GM18519 (cell line): ENCODE measurements around the gene STIMATE.

Experiments
- ATAC-seq: cut with Tn5 transposase; IDR thresholded peaks from one replicate; pipeline ENCODE4 v1.9.1; 2021; ENCODE audit warnings: mild to moderate bottlenecking, moderate library complexity; ENCODE audit not compliant: unreplicated experiment, low FRiP score

The STIMATE gene

DNA sequence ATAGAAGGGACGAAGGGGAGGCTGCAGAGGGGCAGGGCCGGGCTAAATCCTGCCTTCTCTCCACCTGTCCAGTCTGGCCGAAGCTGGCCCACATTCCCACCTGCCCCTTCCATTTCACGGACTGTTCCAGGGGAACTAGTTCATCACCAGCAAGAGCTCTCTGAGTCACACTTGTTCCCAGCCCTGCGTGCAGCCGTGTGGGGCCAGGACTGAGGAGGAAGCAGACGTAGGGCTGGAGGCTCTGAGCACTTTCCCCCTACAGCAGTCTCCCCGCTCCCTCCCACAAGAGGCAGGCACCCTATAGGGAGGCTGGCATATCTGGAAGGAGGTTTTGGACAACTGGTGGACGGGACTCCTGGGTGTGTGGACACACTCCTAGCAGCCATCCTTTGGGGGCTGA, 69.9 kb downstream of the STIMATE start:
- ATAC-seq: no peak

DNA sequence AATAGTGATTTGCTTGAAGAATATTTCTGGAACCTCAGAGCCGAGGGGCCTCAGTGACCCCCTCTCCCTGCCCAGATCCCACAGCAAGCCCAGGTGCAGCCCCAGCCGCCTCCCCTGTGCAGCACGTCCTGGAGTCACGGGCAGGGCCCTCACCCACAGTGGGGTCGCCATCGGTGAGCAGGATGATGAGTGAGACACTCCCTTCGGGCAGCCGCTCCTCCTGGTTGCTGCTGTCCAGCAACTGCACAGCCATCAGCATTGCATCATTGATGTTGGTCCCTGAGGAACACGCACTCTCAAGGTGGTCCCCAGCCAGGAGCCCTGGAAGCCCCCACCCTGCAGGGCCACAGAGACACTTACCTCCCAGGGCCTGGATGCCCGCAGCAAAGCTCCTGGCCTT, 73.3 kb downstream of the STIMATE start:
- ATAC-seq: no peak

DNA sequence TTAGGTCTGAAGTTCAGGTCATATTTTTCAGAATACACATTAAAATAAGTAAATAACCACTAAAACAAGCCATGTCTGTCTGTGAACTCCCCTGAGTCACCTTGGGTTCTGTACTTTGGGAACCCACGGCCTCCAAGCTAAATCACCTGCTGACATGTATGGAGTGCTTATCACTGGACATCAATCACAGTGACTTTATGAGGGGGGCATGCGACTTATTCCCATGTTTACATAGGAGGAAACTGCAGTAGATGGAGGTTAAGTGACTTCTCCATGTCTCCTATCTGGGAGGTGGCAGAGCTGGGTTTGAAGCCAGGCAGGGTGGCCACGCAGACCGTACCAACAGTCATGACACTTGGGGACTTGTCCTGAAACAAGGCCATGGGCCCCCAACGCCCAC, 75.0 kb downstream of the STIMATE start:
- ATAC-seq: no peak

DNA sequence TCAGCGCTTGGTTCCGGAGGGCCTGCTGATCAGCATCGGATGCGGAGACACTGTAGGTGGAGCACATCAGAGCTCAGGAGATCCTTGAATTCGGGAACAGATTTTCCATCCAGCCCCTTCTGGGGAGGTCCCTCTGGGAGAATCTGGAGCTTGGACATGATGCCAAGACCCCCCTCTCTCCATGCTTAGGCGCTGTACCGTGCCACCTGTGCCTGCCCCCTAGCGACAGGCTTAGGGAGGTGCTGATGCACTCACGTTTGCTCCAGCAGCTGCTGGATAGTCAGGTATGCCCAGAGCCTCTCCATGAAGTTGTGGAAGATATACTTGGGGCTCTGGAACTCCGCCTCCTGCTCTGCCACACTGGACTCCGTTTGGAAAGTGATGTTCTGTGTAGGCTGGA, 76.6 kb downstream of the STIMATE start:
- no peak for ATAC-seq

DNA sequence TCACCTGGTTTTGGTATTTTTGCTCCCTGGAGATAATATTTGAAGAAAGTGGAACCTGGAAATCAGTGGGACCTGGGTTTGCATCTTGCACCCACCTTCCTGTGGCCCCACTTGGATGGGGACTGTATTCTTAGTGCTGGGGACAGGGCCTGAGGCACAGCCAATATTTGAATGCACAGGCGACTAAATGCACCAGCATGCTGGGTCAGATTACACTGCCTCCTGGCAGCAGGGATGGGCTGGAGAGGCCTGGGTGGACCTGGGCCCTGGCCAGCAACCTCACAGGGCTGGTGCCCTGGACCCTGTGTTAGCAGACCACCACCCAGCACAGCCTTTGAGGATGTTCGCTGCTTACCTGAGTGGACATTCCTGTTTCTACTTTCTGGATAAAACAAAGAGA, 77.4 kb downstream of the STIMATE start:
- ATAC-seq: no peak

DNA sequence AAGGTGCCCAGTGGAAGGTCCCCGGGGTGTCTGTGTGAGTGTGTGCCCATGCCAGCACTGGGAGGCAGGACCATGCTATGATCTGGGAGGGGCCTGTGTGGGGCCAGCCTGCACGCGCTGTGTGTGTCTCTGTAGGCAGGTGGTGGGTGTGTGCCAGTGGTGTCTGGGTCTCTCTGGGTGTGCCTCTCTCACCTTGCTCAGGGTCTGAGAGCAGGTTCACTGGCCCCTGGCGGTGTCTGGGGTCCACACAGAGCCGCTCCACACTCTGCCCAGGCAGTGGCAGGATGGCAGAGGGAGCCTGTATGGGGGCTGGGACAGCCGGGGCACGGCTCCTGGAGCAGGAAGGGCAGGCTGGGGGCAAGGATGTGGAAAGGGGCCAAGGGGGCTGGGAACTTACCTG, 79.5 kb downstream of the STIMATE start:
- no peak for ATAC-seq

DNA sequence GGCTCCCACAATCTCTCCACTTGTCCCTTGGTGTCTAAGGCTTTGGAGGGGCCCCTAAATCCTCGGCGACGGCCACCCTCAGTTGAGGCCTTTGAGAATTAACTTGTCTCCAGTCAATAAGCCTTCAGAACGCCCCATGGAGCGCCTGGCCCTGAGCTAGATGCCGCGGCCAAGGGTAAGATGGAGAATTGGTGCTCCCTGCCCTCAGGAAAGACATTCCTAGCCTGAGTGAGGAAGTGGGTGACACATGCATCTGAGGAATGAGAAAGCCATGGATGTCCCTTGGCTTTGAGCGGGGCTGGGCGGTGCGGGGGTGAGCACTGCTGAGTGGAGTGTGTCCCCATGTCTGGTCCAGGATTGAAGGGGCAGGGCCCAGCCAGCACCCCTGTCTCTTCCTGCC, 80.1 kb downstream of the STIMATE start:
- no peak for ATAC-seq

DNA sequence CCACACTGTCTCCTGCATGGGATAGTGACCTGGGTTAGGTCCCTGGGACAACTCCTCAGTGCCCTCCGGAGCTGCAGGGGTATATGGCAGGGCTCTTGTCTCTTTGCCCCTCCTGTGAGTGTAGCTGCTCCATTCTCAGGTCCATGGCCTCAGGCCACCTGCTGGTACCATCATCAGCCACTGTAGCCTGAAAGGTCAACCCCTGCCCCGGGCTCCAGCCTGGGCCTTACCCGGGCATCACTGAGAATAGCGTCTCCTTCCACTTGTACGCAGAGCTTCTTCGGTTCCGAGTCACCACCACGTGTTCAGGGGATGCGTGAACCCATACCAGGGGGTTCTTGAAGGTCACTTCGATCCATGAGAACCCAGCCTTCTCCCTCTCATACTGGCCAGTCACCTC, 80.7 kb downstream of the STIMATE start:
- ATAC-seq: no peak

DNA sequence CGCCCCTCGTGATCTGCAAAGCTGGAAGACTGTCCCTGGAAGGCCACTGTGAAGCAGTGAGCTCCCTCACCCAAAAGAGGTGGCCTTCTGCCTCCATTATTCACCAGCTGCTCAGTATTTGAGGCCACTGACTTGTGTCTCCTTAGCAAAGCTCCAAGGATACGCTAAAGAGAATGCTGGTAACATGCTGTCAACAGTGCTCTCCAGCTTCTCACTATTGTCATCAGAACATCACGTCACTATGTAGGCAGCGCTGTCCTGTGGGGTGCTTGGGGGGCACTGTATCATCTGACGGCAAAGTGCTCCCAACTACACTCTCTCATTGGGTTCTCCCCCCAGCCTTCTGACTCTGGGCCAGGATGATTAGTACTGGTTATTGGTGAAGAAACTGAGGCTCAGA, 81.1 kb downstream of the STIMATE start:
- no peak for ATAC-seq

DNA sequence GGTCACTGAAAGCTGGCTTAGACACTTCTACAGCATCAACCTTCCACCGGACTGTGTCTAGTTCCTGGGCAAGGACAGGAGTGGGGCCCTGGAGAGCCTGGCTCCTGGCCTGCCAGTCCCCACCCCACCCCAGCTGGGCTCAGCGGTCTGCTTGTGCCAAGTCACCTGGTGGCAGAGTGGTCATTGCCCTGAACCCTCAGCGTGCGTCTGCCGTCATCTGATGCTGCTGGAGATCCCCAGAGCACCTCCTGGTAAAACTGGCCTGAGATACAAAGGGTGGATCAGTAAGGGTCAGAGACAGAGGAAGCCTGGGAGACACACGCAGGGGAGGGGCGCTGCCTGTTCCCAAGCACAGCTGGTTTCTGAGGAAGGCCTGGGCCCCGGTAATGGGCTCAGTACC, 83.5 kb downstream of the STIMATE start:
- no peak for ATAC-seq

DNA sequence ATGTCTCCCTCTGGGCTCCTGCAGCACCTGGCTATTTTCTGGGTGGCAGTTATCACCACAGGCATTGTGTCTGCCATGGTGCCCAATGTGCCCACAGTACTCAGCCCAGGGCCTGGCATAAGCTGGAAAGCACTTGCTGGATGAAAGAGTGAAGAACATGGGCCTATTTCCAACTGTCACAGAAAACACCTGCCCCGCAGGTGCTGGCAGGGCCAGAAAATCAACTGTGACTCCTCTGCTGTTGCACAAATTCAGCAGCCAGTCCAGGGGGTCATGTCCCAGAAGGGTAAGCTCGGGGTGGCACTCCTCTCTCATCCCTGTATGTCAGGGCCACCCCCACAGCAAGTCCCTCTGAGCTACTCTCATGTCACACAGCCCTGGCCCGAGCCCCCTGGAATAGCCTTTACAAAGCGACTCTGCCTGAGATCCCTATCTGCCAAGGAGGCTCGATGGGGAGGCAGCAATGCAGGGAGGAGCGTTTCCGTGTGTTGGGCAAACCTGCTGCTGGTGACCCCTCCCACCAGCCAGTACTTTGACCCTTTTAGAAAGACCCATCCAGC, 85.8 kb downstream of the STIMATE start:
- no peak for ATAC-seq

DNA sequence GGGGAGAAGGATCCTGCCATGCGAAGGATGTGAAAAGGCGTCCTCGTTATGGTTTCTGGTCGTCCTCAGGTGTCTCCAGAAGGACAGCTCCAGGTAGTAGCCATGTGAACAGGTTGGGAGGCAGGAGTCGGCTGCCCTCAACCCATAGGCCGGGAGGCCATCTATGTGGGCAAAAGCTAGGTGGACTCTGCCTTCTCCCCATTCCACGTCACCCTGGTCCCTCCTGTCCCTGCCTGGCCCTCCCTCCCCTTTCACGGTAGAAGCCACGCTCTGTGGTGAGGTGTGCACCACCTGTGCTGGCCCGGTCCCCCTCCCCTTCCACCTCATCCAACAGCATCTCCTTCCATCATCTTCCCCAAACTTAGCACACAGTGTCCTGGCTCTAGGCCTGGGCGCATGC, 86.4 kb downstream of the STIMATE start:
- ATAC-seq: no peak

DNA sequence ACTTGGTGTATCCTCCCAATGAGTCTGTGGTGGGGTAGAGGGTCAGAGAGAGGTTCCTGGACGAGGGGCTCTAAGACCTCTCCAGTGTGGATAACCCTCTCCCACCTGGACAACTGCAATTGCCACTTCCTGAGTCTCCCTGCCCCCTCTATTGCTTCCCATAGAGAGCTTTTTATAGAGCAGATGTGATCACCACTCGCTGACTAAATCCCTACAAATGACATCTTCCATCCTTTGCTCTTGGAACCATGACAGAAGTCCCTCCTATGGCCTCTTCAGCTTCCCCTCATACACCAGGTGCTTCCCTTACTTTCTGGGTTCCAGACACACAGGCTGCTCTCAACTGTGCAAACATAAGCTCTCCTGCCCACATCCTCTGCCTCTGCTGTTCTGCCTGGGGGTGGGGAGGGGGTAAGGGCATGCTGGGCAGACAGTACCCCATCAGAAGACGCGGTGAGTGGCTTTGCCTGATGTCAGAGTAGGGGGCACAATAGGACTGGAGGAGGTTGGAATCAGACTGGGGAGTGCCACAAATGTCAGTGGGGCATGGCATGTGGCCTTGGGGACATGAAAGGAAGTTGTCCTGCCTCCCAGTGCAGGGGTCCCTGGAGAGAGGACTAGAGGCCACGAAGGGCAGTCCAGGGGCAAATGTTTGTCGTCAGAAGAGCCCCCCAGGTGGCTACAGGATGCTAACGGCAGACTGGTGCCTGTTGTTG, 87.5 kb downstream of the STIMATE start:
- no peak for ATAC-seq

DNA sequence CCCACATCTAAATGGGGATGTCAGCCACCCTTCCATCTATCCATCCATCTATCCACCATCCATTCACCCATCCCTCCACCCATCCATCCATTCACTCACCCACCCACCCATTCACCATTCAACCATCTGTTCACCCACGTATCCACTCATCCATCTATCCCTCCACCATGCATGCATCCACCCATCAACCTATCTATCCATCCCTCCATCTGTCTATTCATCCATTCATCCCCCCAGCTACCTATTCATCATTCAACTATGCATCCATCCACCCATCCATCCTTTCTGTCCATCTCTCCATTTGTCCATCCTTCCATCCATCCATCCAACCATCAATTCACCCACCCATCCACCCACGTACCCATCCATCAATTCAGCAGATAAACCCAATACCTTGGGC, 88.2 kb downstream of the STIMATE start:
- ATAC-seq: no peak

DNA sequence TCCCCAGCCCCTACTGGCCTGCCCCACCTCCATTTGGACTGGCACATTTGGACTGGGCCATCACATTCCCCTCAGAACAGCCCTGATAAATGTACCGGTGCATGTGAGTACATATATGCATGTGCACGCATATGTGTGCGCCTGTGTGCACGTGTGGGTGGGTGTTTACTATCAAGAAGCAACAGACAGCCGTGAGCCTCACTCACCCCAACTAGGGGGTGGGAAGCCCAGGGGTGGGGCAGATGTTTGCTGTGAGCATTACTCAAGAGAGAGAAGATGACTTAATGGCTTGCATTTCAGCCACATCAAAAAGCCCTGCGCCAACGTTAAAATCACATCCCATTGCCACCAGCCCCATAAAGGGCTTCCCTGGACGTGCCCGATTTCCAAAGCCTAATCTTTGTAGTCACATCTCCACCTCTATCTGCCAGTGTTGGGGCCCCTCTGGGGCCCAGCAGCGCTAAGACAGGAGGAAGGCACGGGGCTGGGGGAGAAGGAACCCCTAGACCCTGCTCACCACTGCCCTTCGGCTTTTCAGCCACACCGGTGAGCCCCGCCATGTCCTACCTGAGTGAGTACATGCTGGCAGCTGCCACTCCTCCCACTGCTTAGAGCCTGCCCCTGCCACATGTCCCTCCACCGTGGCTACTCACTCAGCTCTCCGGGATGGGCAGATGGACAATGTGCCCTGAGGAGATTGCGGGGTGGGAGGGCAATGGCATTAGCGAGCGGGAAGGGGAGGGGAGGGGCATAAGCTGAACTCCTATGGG, 91.9 kb downstream of the STIMATE start:
- ATAC-seq: no peak

DNA sequence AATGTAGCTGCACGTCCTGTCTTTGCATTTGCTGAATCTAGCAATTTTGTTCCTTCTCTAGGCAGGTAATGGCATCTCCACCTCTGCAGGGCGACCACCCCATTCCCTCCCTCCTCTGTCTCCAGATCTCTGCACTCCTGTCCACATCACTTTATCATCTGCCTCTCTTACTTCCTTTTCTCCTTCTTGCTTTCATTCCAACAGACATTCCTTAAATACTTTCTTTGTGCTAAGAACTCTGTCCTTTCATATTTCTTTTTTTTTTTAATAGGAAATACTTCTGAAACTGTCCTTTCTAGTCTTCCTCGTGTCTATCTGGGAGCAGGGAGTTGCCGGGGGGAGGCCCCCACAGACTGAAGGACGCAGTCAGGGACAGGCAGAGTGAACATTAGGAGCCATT, 95.5 kb downstream of the STIMATE start:
- no peak for ATAC-seq

DNA sequence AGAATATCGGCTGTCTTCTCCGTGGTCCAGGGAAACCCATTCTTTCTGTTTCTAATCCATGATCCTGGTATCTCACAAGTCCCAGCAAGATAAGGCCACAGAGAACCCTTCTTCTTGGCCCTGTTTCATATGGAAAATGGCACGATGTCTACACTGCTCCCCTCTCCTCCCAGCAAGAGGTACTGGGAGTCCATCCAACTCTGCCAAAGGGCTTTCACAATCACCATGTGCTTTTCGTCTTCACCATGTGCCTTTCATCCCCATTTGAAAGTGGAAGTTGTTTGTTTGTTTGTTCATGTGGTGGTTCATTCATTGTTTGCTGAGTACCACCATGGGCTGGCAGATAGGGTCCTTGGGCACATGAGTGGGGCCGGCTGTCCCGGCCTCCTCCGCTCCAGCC, 97.3 kb downstream of the STIMATE start:
- ATAC-seq: no peak

DNA sequence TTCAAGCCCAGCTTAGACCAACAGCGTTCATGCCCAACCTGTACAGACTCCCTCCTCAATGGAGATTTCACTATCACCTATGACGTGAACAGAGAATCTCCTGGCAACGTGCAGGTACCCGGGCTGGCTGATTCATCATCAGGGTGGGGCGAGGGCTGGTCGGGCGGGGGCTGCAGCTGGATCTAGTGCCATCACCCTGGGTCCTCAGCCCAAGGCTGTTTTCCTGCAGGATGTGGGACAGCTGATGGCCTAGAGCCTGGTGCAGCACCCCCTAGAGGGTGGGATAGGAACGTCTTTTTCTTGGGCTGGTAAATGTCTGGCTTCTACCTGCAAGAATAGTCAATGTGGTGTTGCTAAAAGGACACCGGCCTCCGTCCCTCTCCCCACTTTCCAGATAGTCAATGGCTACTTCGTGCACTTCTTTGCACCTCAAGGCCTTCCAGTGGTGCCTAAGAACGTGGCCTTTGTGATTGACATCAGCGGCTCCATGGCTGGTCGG, 98.3 kb downstream of the STIMATE start:
- ATAC-seq: no peak

DNA sequence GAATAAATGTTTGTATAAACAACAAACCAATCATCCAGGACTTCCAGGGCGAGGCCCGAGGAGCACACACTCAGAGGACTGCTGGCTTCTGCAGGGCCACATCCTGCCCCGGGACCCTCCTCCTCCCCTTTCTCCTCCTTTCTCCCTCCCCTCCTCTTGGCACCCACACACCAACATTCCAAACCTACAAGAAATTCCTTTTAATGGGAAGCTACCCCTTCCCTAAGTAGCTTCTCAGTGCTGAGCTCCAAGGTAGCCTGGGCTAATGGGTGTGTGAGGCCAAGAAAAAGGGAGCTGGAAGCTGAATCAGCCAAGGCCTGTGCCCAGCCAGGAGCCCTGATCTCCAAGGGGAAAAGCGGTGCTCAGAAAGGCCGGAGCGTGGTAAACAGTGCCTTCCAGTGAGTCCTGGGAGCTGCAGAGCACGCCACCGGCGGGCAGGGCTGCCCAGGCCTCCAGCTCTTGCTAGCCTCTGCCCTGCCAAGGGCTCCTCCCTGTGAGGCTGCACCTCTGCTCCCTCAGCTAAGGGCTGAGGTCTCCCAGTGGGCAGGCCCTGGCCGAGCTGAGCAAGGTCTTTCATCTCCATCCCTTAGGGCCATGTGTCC, 98.9 kb downstream of the STIMATE start:
- no peak for ATAC-seq

DNA sequence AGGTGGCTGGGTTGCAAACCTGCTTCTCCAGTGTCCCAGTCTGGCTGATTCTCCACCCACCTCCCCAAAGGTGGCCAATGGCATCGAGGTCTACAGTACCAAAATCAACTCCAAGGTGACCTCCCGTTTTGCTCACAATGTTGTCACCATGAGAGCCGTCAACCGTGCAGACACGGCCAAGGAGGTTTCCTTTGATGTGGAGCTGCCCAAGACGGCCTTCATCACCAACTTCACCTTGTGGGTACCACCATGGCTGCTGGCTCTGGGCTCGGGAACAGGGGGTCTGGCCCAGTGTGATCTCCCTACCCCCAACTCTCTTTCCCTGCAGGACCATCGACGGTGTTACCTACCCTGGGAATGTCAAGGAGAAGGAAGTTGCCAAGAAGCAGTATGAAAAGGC, 100.9 kb downstream of the STIMATE start:
- ATAC-seq: no peak

DNA sequence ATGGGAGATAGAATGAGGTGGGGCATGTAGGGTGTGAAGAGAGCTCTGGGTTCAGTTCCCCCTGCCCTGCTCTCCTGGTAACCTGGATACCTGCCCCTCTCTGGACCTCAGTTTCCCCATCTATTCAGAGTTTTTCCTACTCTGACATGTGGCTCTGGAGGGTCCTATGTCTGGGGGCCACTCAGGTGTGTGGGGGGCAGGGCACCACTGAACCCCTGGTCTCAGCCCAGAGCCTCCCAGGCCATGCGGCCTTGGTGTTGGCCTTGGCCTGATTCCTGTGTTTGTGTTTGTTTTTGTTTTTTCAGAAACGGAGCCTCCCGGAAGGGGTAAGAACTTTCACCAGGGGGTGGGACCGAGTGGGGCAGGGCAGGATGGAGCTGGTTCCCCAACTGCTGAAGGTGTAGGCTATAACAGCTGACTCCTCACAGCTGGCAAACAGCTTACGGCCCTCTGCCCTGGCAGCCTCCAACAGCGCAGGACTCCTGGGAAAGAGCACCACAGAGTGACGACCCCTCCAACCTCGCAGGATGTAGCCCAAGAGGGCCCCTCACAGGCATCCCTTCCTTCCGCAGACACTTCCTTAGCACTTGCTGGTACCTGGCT, 101.9 kb downstream of the STIMATE start:
- ATAC-seq: no peak
